K562 (cell line): ENCODE data around the gene CCDC183. TPM values are rescaled to one million over a fixed set of nuclear protein-coding genes. Genes with fewer than 3 reads are reported as not detected.
"Not testable (repeated sequence)": the region's sequence is repeated elsewhere in the genome, so short reads cannot be mapped to it uniquely, and the experiment has no call there.

ENCODE experiments used
- ATAC-seq: fragments of 200-7000 bp; cut with Tn5 transposase; 3 replicates; pipeline ENCODE4 v1.9.1; 2020; ENCODE audit warnings: moderate library complexity
- BruUV-seq: library from RNA; stranded (reverse); fragments of 400-500 nt; replicated peaks from 2 replicates; lab custom pipeline; 2021; lab: Mats Ljungman, UMichigan
- CTCF ChIA-PET: fragments of 300-600 bp; formaldehyde crosslinking; extraction: SDS; loops from one replicate; lab custom pipeline; 2021; ENCODE audit warnings: low intra/inter-chr PET ratio; lab: Yijun Ruan, JAX
- POLR2A ChIA-PET: fragments of 300-600, 350-650 bp; sonication (Branson Sonifier 250); formaldehyde crosslinking; extraction: SDS; loops from one replicate; lab custom pipeline; 2021; ENCODE audit warnings: antibody characterized with exemption, inconsistent platforms; lab: Yijun Ruan, JAX
- DNase-seq, 4 experiments: peaks; one replicate each; pipeline versions ENCODE4 v3.0.0 to v3.0.0-alpha.2; 2011 to 2018; ENCODE audit warnings: low spot score in 3 of 4, mixed read lengths in 3 of 4; ENCODE audit errors: extremely low read depth in 1 of 4
- FAIRE-seq: peaks from 2 replicates; lab custom pipeline; 2011; peaks lifted over from hg19 to GRCh38; lab: Jason Lieb, UNC
- H2AFZ ChIP-seq: 2 replicates; pipeline ENCODE4 v1.6.0; 2011; ENCODE audit warnings: low read depth, low read length, control low read depth, inconsistent platforms
- H3K27ac ChIP-seq: fragments of 200-600 bp; 3 replicates; pipeline ENCODE4 v1.8.0; 2011; ENCODE audit warnings: low read depth, mild to moderate bottlenecking, control low read depth, inconsistent platforms, low read length, moderate library complexity, mixed read lengths; ENCODE audit errors: extremely low read depth
- H3K27me3 ChIP-seq, 2 experiments: fragments of 300-600 bp in 1 of 2; 2 replicates in 1 of 2; 3 replicates in 1 of 2; pipeline versions ENCODE4 v1.6.0 to v1.8.0; 2011; ENCODE audit warnings: inconsistent platforms in 2 of 2, low read length in 2 of 2, mild to moderate bottlenecking in 1 of 2, mixed read lengths in 1 of 2, moderate library complexity in 1 of 2; ENCODE audit not compliant: control insufficient read depth in 2 of 2, insufficient read depth in 2 of 2
- H3K36me3 ChIP-seq: fragments of 300-600 bp; 3 replicates; pipeline ENCODE4 v1.8.0; 2011; ENCODE audit warnings: mild to moderate bottlenecking, low read length, inconsistent platforms; ENCODE audit not compliant: control insufficient read depth, insufficient read depth
- H3K4me1 ChIP-seq, 2 experiments: fragments of 200-600 bp in 1 of 2; replicated peaks in 1 of 2; 2 replicates in 1 of 2; 3 replicates in 1 of 2; pipeline versions ENCODE4 v1.5.1 to v1.8.0; 2011; ENCODE audit warnings: inconsistent platforms in 2 of 2, low read length in 2 of 2, mild to moderate bottlenecking in 1 of 2, mixed read lengths in 1 of 2, moderate library complexity in 1 of 2; ENCODE audit not compliant: control insufficient read depth in 2 of 2, insufficient read depth in 2 of 2
- H3K4me2 ChIP-seq: 2 replicates; pipeline ENCODE4 v1.6.1; 2011; ENCODE audit warnings: low read length, control low read depth, inconsistent platforms, mixed read lengths; ENCODE audit not compliant: insufficient read depth
- H3K4me3 ChIP-seq: fragments of 200-600 bp; sonication (generic), shearing (Covaris generic); 2 replicates; pipeline ENCODE4 v1.5.1; 2016; ENCODE audit warnings: control low read depth, inconsistent platforms
- H3K79me2 ChIP-seq: fragments of 200-600 bp; 3 replicates; pipeline ENCODE4 v1.8.0; 2011; ENCODE audit warnings: low read length, inconsistent platforms; ENCODE audit not compliant: control insufficient read depth, insufficient read depth
- H3K9ac ChIP-seq, 2 experiments: 2 replicates each; pipeline versions ENCODE4 v1.6.0 to v1.6.1; 2011; ENCODE audit warnings: low read depth in 2 of 2, low read length in 2 of 2, control low read depth in 1 of 2, inconsistent platforms in 1 of 2, mild to moderate bottlenecking in 1 of 2, mixed read lengths in 1 of 2; ENCODE audit not compliant: insufficient read depth in 1 of 2
- H3K9me1 ChIP-seq: one replicate; pipeline ENCODE4 v1.6.0; 2011; ENCODE audit warnings: inconsistent platforms, mild to moderate bottlenecking, low read length, moderate library complexity; ENCODE audit not compliant: control insufficient read depth, insufficient read depth
- H3K9me3 ChIP-seq: replicated peaks from 2 replicates; pipeline ENCODE4 v1.5.1; 2011; ENCODE audit warnings: low read depth, low read length, inconsistent platforms; ENCODE audit not compliant: control insufficient read depth, insufficient read depth
- H4K20me1 ChIP-seq: replicated peaks from 2 replicates; pipeline ENCODE4 v1.6.1; 2011; ENCODE audit warnings: low read length, inconsistent platforms, mixed read lengths; ENCODE audit not compliant: control insufficient read depth, insufficient read depth
- ARID1B ChIP-seq: fragments of 450-650 bp; IDR thresholded peaks from 2 replicates; pipeline ENCODE4 v1.6.1; 2016; ENCODE audit warnings: antibody characterized with exemption, mild to moderate bottlenecking, inconsistent platforms
- CBFA2T2 ChIP-seq: fragments of 450-650 bp; conservative IDR thresholded peaks from 2 replicates; pipeline ENCODE4 v1.6.1; 2017; ENCODE audit warnings: mild to moderate bottlenecking
- CTBP1 ChIP-seq: fragments of 450-650 bp; IDR thresholded peaks from 2 replicates; pipeline ENCODE4 v1.6.1; 2016; ENCODE audit warnings: borderline replicate concordance
- HDAC1 ChIP-seq, 2 experiments: fragments of 450-650 bp; IDR thresholded peaks; 2 replicates each; pipeline ENCODE4 v1.6.1; 2016 to 2017; ENCODE audit warnings: inconsistent platforms in 1 of 2, mild to moderate bottlenecking in 1 of 2, moderate library complexity in 1 of 2
- KDM1A ChIP-seq, 2 experiments: fragments of 450-650 bp; IDR thresholded peaks; 2 replicates each; pipeline ENCODE4 v1.6.1; 2016; ENCODE audit warnings: mild to moderate bottlenecking in 2 of 2
- LEF1 ChIP-seq: fragments of 450-650 bp; IDR thresholded peaks from 2 replicates; pipeline ENCODE4 v1.6.1; 2016; ENCODE audit warnings: mild to moderate bottlenecking
- MTA3 ChIP-seq: fragments of 450-650 bp; formaldehyde crosslinking; IDR thresholded peaks from 2 replicates; pipeline ENCODE4 v1.6.1; 2017; ENCODE audit warnings: mild to moderate bottlenecking, borderline replicate concordance
- NCOR1 ChIP-seq: fragments of 450-650 bp; IDR thresholded peaks from 2 replicates; pipeline ENCODE4 v1.6.1; 2016; ENCODE audit warnings: mild to moderate bottlenecking, moderate library complexity
- PHF21A ChIP-seq: fragments of 450-650 bp; IDR thresholded peaks from 2 replicates; pipeline ENCODE4 v1.6.1; 2017; ENCODE audit warnings: low read depth, borderline replicate concordance
- PRDM10 ChIP-seq: fragments of 450-650 bp; IDR thresholded peaks from 2 replicates; pipeline ENCODE4 v1.6.1; 2018; ENCODE audit not compliant: partially characterized antibody
- SMARCA4 ChIP-seq: fragments of 450-650 bp; IDR thresholded peaks from 2 replicates; pipeline ENCODE4 v1.6.1; 2016
- TCF3 ChIP-seq: sonication (generic); formaldehyde crosslinking; IDR thresholded peaks from 2 replicates; pipeline ENCODE4 v1.4.0; 2020; ENCODE audit warnings: mild to moderate bottlenecking, missing genetic modification reagents
- ZNF263 ChIP-seq: sonication (generic); formaldehyde crosslinking; IDR thresholded peaks from 2 replicates; pipeline ENCODE4 v1.8.0; 2022; ENCODE audit warnings: mild to moderate bottlenecking, missing genetic modification reagents, borderline replicate concordance
- ZNF766 ChIP-seq: fragments of 200-800 bp; sonication (Bioruptor generic); conservative IDR thresholded peaks from 2 replicates; pipeline ENCODE4 v1.6.1; 2016; ENCODE audit warnings: missing genetic modification characterization, missing compliant biosample characterization
- WGBS: fragments of 100-300 bp; shearing (Covaris generic); methylation state at CpG from one replicate; pipeline ENCODE4 v1.1.6; 2016; ENCODE audit warnings: low coverage, mixed read lengths; ENCODE audit not compliant: insufficient coverage; ENCODE audit errors: missing lambda C conversion rate; 5-methylcytosine and 5-hydroxymethylcytosine counted together
- in situ Hi-C: fragments of 300-500 bp; cut with MboI; formaldehyde crosslinking; loops from 4 replicates; pipeline ENCODE4 v1.15.0; 2018; ENCODE audit warnings: inconsistent platforms, mixed read lengths
- intact Hi-C: fragments of 100-400 bp; cut with micrococcal nuclease; formaldehyde crosslinking; loops from 2 replicates; pipeline ENCODE4 v1.14.2; 2022
- polyA plus RNA-seq, 8 experiments: library from polyadenylated mRNA; depleted of rRNA in 4 of 8; stranded (reverse) in 5 of 8; unstranded in 3 of 8; fragments of >200 nt; fragmentation: Nextera tagmentation in 2 of 8; fragmentation: Illumina TruSeq in 1 of 8; extraction: Ambion mirVana in 2 of 8; extraction: Trizol in 1 of 8; gene quantifications; 2 replicates each; pipeline versions ENCODE4 v1.2.1 to v1.2.3, GENCODE V29; 2011 to 2014; ENCODE audit warnings: inconsistent platforms in 1 of 8, missing spikeins in 1 of 8
- total RNA-seq, 7 experiments: library from RNA; depleted of rRNA in 6 of 7; stranded (reverse); fragments of >200 nt in 6 of 7; fragmentation: Illumina TruSeq in 2 of 7; extraction: Trizol in 2 of 7; gene quantifications; 2 replicates each; pipeline versions ENCODE4 v1.2.1 to v1.2.3, GENCODE V29; 2011 to 2021; ENCODE audit warnings: low replicate concordance in 1 of 7

The CCDC183 gene
- total and polyA plus RNA-seq, 9 of the 15 experiments (the other 6 are each of a cell fraction or from before 2014, with no cell fraction given) = 0.21 to 0.60 (median 0.29) TPM; not detected in 4

- peak; percentile 43; the same call in 1 of the 2 replicates for TF ChIP-seq TCF3
- TF ChIP-seq NCOR1 = peak; percentile 33; the same call in 1 of the 2 replicates
- TF ChIP-seq CBFA2T2 = peak; percentile 24; the same call in 1 of the 2 replicates
- TF ChIP-seq ZNF263 (CRISPR knock-in tag) = 0 out of 2 replicates have a peak, but pooled peaks have one; percentile 44
- peak; percentile 29; the same call in 1 of the 2 replicates for TF ChIP-seq PHF21A
- TF ChIP-seq ZNF766 = 0 out of 2 replicates have a peak, but pooled peaks have one; percentile 26
- TF ChIP-seq LEF1 = peak; percentile 46; the same call in 1 of the 2 replicates
- peak in 1 of 2 experiments; percentile 13; a peak in 1 of 4 replicates for TF ChIP-seq HDAC1 (IDR thresholded peaks at IDR 0.05)
- 0 out of 2 replicates have a peak, but pooled peaks have one; percentile 23 for TF ChIP-seq MTA3
- TF ChIP-seq KDM1A (IDR thresholded peaks at IDR 0.05) = peak in 1 of 2 experiments; percentile 51; a peak in 2 of 4 replicates
- TF ChIP-seq SMARCA4 = 0 out of 2 replicates have a peak, but pooled peaks have one; percentile 32
- peak; percentile 35; the same call in 1 of the 2 replicates for TF ChIP-seq ARID1B
- TF ChIP-seq PRDM10 = peak; percentile 48
- TF ChIP-seq CTBP1 = peak; percentile 44; the same call in 1 of the 2 replicates
- TF ChIP-seq, all 486 proteins: peak for 14; not testable (repeated sequence) for 472
- BruUV-seq, CTCF ChIA-PET, intact Hi-C loops, H3K9me1 ChIP-seq, H2AFZ ChIP-seq, H3K4me3 ChIP-seq, H3K9ac ChIP-seq, H3K27me3 ChIP-seq, POLR2A ChIA-PET, ATAC-seq, H3K9me3 ChIP-seq, H4K20me1 ChIP-seq: not testable (repeated sequence)
- FAIRE-seq (peak; percentile 67), DNase-seq (peak in 1 of 4 experiments; percentile 43)
- WGBS = 1% methylated on average over 10 of the region's 10 CpGs
- Histone ChIP-seq H3K4me1 (peaks cover 58 to 77% of the 10 kb centered on the region in 2 experiments; a peak in 4 of 5 replicates), H3K79me2 (peaks cover 12% of the 10 kb centered on the region), H3K36me3 (peaks cover 18% of the 10 kb centered on the region; the same call in 1 of the 3 replicates), H3K27ac (peak overlapping the region; percentile 36; the same call in 1 of the 3 replicates), H3K4me2 (peak overlapping the region; percentile 50; the same call in 1 of the 2 replicates)
- in situ Hi-C loops = loop anchor here (25.0 kb wide), 1 partner anchor 440 kb away; the partner anchor contains the start of genes CYSRT1, RNF224, SLC34A3 and TUBB4B
Observed at GRCh38 chr9:136796775-136797347, 723 bp downstream of the CCDC183 start.
